ENCODE measurements around the gene NR5A2.

- TF ChIP-seq, protein P1, sequence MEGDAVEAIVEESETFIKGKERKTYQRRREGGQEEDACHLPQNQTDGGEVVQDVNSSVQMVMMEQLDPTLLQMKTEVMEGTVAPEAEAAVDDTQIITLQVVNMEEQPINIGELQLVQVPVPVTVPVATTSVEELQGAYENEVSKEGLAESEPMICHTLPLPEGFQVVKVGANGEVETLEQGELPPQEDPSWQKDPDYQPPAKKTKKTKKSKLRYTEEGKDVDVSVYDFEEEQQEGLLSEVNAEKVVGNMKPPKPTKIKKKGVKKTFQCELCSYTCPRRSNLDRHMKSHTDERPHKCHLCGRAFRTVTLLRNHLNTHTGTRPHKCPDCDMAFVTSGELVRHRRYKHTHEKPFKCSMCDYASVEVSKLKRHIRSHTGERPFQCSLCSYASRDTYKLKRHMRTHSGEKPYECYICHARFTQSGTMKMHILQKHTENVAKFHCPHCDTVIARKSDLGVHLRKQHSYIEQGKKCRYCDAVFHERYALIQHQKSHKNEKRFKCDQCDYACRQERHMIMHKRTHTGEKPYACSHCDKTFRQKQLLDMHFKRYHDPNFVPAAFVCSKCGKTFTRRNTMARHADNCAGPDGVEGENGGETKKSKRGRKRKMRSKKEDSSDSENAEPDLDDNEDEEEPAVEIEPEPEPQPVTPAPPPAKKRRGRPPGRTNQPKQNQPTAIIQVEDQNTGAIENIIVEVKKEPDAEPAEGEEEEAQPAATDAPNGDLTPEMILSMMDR (IDR thresholded peaks at IDR 0.05), result no peak
- no peak for TF ChIP-seq POLR2A (IDR thresholded peaks at IDR 0.05)
Measured at GRCh38 chr1:200039849-200040474, 12.5 kb downstream of the NR5A2 start.
